GM18517 (cell line): ENCODE results near the gene NBL1.

Experiments
- ATAC-seq: cut with Tn5 transposase; IDR thresholded peaks from one replicate; pipeline ENCODE4 v1.9.1; 2021; ENCODE audit warnings: mild to moderate bottlenecking, moderate library complexity; ENCODE audit not compliant: unreplicated experiment

Gene NBL1

GRCh38 chr1:19665496-19666465 is 21.7 kb downstream of the NBL1 start:
- no peak for ATAC-seq

DNA sequence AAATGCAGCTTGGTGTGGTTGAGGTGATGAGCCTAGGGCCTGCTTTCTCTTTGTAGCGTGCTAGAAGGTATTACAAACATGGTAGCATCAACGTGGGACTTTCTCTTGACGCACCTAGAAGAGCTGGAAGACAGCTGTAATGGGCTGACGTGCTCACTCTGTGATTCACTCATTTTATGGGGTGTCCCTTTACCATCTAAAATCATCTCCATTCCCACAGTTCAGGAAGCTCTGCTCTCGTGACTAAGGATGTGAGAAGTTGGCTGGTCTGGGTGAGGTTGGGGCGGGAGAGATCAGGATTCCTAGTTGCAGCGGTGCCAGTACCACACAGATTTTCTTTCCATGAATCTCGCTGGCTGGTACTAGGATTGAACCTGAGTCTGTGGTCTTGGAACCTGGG is 24.8 kb downstream of the NBL1 start:
- ATAC-seq = no peak

DNA sequence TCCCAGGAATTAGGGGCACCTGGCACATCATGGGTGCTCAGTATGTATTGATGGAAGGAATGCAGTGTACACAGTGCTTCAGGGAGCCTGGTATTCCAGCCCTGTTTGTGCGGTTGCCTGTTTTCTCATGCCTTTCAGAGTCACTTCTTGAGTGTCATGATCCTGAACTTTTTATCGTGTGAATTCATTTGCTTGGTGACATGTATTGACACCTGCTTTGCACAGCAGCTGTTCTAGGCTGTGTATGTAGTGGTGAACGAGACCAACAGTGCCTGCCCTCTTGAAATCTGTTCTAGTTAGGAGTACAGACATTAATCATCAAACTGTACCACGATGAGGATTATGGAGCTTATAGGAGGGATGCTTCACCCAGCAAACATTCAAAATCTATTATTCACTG is 26.7 kb downstream of the NBL1 start:
- no peak for ATAC-seq

GRCh38 chr1:19672237-19672636 is 28.1 kb downstream of the NBL1 start:
- ATAC-seq = no peak

GRCh38 chr1:19675797-19676196 is 31.7 kb downstream of the NBL1 start:
- ATAC-seq = no peak

GRCh38 chr1:19676438-19676922 is 32.4 kb downstream of the NBL1 start:
- ATAC-seq = no peak

- ATAC-seq = no peak
Observed at GRCh38 chr1:19678493-19678892, 34.4 kb downstream of the NBL1 start.

GRCh38 chr1:19678931-19679453 is 34.9 kb downstream of the NBL1 start:
- no peak for ATAC-seq

DNA sequence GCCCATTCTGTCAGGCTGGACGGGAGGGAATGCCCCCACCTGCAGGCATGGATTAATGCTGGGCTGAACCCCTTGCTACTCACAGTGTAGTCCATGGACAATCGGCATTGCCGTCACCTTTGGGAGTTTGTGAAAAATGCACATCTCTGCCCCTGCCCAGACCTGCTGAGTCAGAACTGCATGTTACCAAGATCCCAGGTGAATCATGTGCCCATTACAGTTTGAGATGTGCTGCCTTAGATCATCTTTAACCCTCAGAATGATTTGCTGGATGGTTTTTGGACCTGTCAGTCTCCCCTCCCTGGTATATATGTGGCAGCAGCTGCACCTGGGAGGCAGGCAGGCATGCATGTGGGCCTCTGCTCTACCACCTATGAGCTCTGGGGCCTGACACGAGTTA is 35.6 kb downstream of the NBL1 start:
- ATAC-seq = no peak

DNA sequence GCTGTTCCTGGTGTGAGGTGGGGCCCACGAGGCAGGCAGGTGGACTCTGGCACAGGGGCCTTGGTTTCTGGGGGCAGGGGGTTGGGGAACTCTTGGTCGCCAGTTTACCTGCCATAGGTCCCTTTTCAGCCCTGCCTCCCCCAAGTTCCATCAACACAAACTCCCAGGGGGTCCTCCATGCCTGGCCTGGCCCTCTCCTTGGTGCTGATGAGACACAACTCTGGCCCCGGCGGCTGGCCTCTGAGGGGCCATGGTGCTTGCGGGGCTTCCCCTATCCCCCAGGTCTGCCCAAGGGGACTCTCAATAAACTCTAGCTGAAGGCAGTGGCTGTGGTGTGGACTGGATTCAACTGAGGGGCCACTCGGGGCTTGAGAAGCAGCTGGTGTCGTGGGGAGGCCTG is 36.5 kb downstream of the NBL1 start:
- no peak for ATAC-seq

GRCh38 chr1:19682257-19682656 is 38.1 kb downstream of the NBL1 start:
- no peak for ATAC-seq

DNA sequence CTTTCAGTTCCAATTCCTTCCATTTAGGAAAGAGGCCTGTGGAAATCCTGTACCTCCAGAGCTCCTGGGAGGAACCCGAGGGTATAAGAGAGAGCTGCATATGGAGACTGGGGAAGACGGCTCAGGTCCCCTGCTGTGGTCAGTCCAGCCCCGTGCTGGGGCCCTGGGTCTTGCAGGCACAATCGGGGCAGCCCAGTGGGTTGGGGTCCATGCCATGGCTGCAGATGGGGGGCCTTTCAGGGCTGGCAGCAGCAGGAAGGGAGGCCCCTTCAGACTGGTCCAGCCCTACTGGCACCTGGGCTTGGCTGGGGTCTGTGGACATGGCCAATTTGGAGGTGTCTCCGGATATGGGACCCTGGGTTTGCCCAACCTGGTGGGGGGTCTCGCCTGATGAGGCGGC is 38.8 kb downstream of the NBL1 start:
- ATAC-seq = no peak

DNA sequence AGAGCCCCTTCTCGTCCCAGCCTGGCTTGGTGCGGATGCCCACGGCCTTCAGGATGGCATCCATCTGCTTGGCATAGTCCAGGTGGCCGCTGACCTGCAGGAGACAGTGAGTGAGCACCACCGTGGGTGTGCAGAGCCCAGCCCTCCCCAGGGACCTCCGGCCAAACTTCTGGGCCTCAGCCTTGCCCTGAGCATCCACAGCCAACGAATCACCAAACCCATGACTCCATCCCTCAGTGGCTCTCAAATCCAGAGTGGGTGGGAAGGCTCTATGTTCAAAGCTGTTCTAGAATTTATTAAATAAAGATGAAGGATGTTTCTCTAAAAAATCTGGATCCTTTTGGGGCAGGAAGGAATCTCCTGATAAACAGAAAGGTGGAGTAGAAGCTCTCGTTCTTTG is 39.2 kb downstream of the NBL1 start:
- no peak for ATAC-seq

- no peak for ATAC-seq
Observed at GRCh38 chr1:19684677-19685076, 40.6 kb downstream of the NBL1 start.

DNA sequence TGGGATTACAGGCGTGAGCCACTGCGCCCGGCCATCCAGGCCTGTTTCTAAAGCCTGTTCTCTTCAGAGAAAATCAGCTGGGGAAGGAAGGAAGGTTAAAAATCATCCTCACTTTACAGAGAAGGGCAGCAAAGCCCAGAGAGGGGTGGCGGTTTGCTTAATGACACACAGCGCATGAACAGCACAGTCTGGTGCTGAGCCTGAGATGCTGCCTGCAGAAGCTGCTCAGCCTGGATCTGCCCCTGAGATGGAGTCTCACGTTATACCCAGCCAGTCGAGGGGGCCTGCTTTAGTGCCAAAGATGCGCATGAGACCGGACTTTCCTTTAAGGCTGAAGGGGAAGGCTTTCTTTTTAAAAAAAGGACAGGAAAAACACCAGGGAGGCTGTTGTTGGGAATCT is 41.9 kb downstream of the NBL1 start:
- no peak for ATAC-seq

- no peak for ATAC-seq
Observed at GRCh38 chr1:19687414-19687813, 43.3 kb downstream of the NBL1 start.

DNA sequence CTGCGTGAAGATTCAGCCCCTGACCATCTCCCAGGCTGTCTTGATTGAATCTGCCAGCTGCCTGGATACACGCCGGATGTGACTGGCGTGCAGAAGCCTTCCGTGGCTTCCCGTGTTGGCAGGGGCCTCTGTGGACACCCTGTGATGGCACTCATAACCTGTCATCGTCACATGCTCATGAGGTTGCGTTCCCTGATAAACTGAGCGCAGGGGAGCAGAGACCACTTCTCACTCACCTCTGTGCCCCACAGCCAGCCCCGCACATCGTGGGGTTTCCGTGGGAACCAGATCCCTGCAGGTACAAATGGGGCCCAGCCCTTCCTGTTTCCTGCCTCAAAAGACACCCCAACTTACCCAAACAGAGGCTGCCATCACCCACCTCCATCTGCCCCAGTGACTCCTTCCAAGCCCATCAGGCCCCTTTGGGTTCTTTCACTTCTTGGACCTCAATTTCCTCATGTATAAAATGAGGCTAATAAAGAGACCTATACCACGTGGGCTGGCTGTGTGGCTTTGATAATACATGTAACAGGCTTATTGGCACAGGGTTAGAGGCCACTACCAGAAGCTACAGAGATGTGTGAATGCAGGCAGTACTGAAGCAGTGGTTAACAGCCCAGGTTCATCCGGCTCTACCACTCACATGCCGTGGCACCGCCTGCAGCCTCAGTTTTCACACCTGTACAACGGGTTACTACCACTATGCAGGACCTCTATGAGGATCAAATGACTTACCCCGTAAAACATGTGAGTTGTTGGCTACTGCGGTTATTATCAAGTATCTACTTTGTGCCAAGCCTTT is 44.1 kb downstream of the NBL1 start:
- no peak for ATAC-seq

GRCh38 chr1:19689085-19689757 is 45.1 kb downstream of the NBL1 start:
- ATAC-seq = no peak

DNA sequence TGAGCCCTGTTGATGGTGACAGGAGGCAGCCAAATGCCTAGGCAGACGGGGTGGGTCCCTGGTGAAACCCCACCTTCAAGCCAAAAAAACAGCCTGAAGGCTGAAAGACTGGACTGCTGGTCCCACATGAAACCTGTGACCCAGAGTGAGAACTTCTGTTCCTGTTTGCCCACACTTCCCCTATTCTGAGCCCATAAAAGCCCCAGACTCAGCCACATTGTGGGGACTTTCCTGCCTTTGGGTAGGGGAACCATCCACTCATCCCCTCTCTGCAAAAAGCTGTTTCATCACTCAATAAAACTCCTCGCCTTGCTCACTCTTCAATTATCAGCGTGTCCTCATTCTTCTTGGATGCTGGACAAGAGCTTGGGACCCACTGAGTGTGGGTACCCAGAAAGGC is 45.7 kb downstream of the NBL1 start:
- ATAC-seq = no peak

- ATAC-seq = no peak
Observed at GRCh38 chr1:19690342-19690741, 46.2 kb downstream of the NBL1 start.

DNA sequence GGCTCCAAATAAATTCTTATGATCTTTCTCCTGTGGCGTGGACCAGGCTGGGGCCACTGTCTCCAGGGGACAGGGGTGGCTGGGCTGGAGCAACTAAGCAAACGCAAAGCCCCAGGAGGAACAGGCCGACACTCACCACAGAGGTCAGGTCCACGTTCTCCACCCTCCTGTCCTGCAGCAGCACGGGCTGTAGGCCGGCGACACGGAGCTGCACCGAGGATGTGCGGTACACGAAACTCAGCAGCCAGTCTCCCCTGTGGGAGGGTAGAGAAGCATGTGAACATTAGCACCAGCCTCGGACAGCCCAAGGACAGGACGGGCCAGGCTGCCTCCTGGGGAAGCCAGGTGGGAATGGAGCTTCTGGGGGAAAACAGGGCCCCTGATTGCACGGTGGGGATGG is 50.2 kb downstream of the NBL1 start:
- no peak for ATAC-seq
